GM10248 (cell line): ENCODE measurements around the gene GDF10.

Source experiments
- CTCF ChIA-PET: fragments of 300-600 bp; sonication (Branson Sonifier 250); formaldehyde crosslinking; extraction: SDS; loops from one replicate; lab custom pipeline; 2021; ENCODE audit warnings: antibody characterized with exemption; lab: Yijun Ruan, JAX
- POLR2A ChIA-PET: fragments of 350-650 bp; sonication (Branson Sonifier 250); formaldehyde crosslinking; extraction: SDS; loops from one replicate; lab custom pipeline; 2020; ENCODE audit warnings: antibody characterized with exemption; lab: Yijun Ruan, JAX
- DNase-seq: peaks from one replicate; pipeline ENCODE4 v3.0.0; 2012; ENCODE audit errors: extremely low spot score
- TF ChIP-seq, protein P1 (sequence below): IDR thresholded peaks from 2 replicates; pipeline ENCODE4 v1.5.1; 2012; ENCODE audit warnings: mild to moderate bottlenecking, low read depth; ENCODE audit errors: extremely low read depth, missing control alignments, control extremely low read depth

GDF10 gene

DNA sequence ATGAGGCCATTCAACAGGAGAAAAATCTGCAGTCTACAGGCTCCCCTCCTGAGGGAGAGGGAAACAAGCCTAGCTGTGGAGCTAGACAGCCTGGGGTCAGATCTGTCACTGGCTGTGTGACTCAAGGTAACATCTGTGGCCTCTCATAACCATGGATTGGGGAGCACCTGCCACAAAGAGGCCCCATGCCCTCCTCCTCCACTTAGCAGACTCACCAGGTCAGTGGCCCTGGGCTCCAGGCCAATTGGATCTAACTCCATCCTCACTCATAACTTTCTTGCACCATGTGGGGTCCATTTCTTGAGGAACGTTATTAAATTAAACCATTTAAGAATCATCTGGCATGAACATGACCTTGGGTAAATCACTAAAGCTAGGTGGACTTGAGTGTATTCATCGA is 1.8 kb downstream of the GDF10 start:
- ChIA-PET POLR2A (no interaction called here), CTCF (interaction anchor here (2.2 to 2.4 kb wide), 2 partner anchors 11 to 277 kb away, joined by 7 to 16 read pairs; no protein-coding TSS in a partner anchor)
- TF ChIP-seq, protein P1, sequence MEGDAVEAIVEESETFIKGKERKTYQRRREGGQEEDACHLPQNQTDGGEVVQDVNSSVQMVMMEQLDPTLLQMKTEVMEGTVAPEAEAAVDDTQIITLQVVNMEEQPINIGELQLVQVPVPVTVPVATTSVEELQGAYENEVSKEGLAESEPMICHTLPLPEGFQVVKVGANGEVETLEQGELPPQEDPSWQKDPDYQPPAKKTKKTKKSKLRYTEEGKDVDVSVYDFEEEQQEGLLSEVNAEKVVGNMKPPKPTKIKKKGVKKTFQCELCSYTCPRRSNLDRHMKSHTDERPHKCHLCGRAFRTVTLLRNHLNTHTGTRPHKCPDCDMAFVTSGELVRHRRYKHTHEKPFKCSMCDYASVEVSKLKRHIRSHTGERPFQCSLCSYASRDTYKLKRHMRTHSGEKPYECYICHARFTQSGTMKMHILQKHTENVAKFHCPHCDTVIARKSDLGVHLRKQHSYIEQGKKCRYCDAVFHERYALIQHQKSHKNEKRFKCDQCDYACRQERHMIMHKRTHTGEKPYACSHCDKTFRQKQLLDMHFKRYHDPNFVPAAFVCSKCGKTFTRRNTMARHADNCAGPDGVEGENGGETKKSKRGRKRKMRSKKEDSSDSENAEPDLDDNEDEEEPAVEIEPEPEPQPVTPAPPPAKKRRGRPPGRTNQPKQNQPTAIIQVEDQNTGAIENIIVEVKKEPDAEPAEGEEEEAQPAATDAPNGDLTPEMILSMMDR: no peak
- no peak for DNase-seq

GRCh38 chr10:47303105-47303504 is 3.1 kb downstream of the GDF10 start:
- ChIA-PET POLR2A (interaction anchor here (0.6 kb wide), 1 partner anchor 1322 kb away, joined by 3 read pairs; no protein-coding TSS in a partner anchor), CTCF (interaction anchor here (1.3 to 2.4 kb wide), 4 partner anchors 9 to 279 kb away, joined by 3 to 16 read pairs (median 6); no protein-coding TSS in a partner anchor)
- no peak for DNase-seq
- TF ChIP-seq, protein P1: no peak

DNA sequence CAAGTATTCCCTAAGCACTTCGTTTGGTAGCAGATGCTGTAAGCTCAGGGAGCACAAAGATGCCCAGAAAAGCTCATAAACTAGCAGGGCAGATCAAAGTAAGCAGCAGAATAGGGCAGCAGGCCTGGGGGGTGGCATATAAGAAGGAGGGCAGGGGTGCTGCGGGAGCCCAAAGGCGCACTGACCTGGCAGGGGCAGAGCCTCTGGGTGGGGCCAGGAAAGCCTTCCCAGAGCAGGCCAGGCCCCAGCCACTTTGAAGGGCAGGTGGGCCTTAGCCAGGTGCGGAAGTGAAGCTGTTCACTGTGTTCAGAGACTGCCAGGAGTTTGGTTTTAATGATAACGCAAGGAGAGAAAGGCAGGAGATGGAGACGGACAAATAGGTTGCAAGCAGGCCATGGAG is 3.9 kb downstream of the GDF10 start:
- CTCF ChIA-PET: interaction anchor here (1.3 to 2.4 kb wide), 4 partner anchors 9 to 279 kb away, joined by 3 to 16 read pairs (median 6); no protein-coding TSS in a partner anchor
- POLR2A ChIA-PET: no interaction called here
- no peak for DNase-seq
- TF ChIP-seq, protein P1: no peak

- ChIA-PET CTCF (interaction anchor here (1.3 to 1.7 kb wide), 2 partner anchors 10 to 258 kb away, joined by 5 to 10 read pairs; no protein-coding TSS in a partner anchor), POLR2A (no interaction called here)
- no peak for DNase-seq
- TF ChIP-seq, protein P1: no peak
Observed at GRCh38 chr10:47305566-47305965, 5.6 kb downstream of the GDF10 start.

DNA sequence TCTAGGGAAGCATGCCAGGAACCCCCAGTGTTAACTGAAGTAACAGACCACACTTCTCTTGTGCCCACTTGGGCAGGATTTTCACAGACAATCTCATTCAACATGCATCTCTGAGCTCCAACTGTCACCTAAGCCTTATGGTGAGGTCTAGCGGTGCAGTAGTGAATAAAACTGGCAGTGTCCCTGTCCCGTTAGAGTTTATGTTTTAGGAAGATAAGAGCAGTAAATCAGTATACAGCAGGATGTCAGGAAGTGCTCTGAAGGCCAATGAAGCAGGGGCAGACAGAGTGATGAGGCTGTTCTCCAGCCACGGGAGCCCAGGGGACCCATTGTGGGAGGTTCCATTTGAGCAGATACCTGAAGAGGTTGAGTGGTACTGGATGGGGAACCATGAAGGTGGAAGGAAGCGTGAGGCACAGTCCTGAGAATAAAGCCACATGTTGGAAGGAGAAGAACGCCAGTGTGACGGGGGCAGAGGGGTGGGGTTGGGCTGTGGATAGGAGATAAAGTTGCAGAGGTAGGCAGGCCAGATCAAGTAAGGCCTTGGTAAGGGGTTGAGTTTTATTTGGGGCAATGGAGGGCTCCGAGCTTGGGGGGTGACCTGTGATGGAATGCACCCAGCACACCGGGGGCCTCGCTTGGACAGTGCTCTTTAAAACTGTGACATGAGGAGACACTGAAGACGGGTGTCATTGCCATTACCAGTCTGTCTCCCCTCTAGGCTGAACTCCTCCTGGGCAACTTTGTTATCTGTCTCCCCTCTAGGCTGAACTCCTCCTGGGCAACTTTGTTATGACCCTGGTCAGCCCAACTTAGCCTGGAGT is 6.6 kb downstream of the GDF10 start:
- CTCF ChIA-PET: interaction anchor here (1.3 to 2.1 kb wide), 4 partner anchors 9 to 282 kb away, joined by 5 to 10 read pairs (median 7); no protein-coding TSS in a partner anchor
- TF ChIP-seq, protein P1: no peak
- POLR2A ChIA-PET: no interaction called here
- no peak for DNase-seq

DNA sequence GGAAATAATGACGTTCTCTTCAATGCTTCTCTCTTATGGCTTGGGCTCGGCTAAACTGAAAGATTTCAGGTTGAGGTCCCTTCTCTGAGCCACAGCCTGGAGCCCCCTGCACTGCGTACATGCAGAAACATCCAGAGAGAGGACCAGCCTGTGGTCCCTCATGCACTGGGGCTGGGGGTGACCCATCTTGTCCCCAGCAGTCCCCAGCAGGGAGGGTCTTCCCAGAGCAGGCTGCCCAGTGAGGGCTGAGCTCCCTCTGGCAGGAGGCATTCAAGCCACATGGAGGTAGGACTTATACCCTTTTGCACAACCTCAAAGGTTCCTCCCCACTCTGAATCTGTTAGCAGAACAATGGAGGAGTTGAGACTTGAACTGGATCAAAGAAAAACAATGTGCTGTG is 7.4 kb downstream of the GDF10 start:
- ChIA-PET POLR2A (no interaction called here), CTCF (interaction anchor here (1.5 to 2.1 kb wide), 2 partner anchors 260 to 283 kb away, joined by 6 to 8 read pairs; no protein-coding TSS in a partner anchor)
- TF ChIP-seq, protein P1: no peak
- DNase-seq: no peak
